ENCODE results near the gene CEMIP. TPM values are rescaled to one million over a fixed set of nuclear protein-coding genes. Genes with fewer than 3 reads are reported as not detected.
A peak's percentile ranks its signal among the peaks of the same experiment; 100 is the strongest.

CEMIP gene
- total RNA-seq, 6 donors from 2014 or later, result 0.59 to 38.8 (median 5.7) TPM

DNA sequence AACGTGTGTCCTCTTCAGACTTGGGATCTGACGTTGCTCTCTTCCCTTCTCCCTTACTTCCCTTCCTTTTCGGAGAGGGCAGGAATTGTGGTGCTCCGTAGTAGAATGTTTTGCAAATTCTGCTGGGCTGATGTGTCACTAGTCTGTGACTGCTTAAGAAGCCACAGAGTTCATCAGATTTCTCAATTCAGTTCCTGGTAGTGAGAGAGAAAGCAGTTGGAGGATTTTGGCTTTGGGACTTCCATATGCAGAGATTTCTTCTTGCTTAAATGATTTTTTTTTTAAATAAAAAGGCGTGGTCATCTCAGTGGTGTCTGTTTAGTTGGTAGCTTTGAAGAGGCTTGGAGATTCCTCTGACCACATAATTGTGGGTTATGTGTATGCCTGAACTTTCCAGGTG is 10.1 kb downstream of the CEMIP start:
- Histone ChIP-seq H3K27ac (no peak overlapping the region), H3K9me3 (no peaks in the 10 kb centered on the region), H3K27me3 (no peaks in the 10 kb centered on the region), H3K4me3 (no peak overlapping the region), H3K4me1 (peaks cover 0 to 4% (median 0%) of the 10 kb centered on the region in 4 donors), H3K36me3 (no peaks in the 10 kb centered on the region)
- peak in 1 of 2 donors; percentile 20 for ATAC-seq (ENCODE audit: low FRiP score in 2 of 2)
- no peak for DNase-seq
- WGBS, 2 donors, result 63 to 69% methylated on average over 5 of the region's 5 CpGs
- TF ChIP-seq EP300 (IDR thresholded peaks at IDR 0.05) (no peak), POLR2A (IDR thresholded peaks at IDR 0.05) (no peak), POLR2AphosphoS5 (IDR thresholded peaks at IDR 0.05) (no peak)
- TF ChIP-seq, protein P1, sequence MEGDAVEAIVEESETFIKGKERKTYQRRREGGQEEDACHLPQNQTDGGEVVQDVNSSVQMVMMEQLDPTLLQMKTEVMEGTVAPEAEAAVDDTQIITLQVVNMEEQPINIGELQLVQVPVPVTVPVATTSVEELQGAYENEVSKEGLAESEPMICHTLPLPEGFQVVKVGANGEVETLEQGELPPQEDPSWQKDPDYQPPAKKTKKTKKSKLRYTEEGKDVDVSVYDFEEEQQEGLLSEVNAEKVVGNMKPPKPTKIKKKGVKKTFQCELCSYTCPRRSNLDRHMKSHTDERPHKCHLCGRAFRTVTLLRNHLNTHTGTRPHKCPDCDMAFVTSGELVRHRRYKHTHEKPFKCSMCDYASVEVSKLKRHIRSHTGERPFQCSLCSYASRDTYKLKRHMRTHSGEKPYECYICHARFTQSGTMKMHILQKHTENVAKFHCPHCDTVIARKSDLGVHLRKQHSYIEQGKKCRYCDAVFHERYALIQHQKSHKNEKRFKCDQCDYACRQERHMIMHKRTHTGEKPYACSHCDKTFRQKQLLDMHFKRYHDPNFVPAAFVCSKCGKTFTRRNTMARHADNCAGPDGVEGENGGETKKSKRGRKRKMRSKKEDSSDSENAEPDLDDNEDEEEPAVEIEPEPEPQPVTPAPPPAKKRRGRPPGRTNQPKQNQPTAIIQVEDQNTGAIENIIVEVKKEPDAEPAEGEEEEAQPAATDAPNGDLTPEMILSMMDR (IDR thresholded peaks at IDR 0.05), result no peak

DNA sequence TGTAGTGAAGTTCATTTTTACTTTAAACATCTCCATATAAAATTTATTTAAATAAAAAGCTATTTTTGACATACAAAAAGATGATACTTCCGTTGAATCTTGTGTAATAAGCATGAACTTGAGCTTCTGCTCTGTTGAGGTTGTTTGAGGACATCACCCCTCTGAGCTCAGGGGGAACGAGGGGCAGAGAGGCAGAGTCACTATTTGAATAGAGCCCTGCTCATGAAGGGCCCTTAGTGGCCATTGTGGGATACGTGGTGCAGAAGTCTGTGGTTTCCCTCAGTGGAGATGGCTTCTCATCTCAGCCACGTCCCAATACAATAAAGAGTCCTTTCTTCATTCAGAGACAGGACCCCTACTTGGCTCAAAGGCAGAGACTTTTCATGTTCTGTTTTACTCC is 10.6 kb downstream of the CEMIP start:
- 72 to 76% methylated on average over 4 of the region's 4 CpGs for WGBS, 2 donors
- Histone ChIP-seq H3K36me3 (no peaks in the 10 kb centered on the region), H3K4me3 (no peak overlapping the region), H3K27me3 (no peaks in the 10 kb centered on the region), H3K9me3 (no peaks in the 10 kb centered on the region), H3K27ac (no peak overlapping the region), H3K4me1 (peaks cover 0 to 4% (median 0%) of the 10 kb centered on the region in 4 donors)
- ATAC-seq (ENCODE audit: low FRiP score in 2 of 2) (no peak), DNase-seq (no peak)
- TF ChIP-seq POLR2A (IDR thresholded peaks at IDR 0.05), result no peak
- TF ChIP-seq POLR2AphosphoS5 (IDR thresholded peaks at IDR 0.05), result no peak
- no peak for TF ChIP-seq EP300 (IDR thresholded peaks at IDR 0.05)
- TF ChIP-seq, protein P1 (IDR thresholded peaks at IDR 0.05), result no peak

DNA sequence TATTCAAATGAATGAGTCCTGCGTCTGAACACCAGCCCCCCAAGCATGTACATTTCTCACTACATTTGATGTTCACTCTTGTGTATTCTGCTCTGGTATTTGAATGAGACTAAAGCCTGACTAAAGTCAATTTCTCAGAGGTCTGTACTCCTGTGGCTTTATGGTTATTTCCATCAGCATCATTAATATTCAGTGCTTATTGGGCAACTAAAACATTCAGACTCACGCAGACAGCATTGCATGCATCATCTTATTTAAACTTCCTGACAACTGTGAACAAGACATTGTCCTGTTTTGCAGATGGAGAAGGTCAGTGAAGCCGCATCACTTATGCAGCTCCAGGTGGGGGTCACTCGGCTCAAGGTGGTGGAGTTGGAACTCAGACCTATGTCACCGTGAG is 11.1 kb downstream of the CEMIP start:
- TF ChIP-seq POLR2A (IDR thresholded peaks at IDR 0.05), result no peak
- Histone ChIP-seq H3K4me3 (no peak overlapping the region), H3K4me1 (peaks cover 0 to 4% (median 0%) of the 10 kb centered on the region in 4 donors), H3K36me3 (no peaks in the 10 kb centered on the region), H3K27ac (no peak overlapping the region), H3K27me3 (no peaks in the 10 kb centered on the region), H3K9me3 (no peaks in the 10 kb centered on the region)
- DNase-seq (no peak), ATAC-seq (ENCODE audit: low FRiP score in 2 of 2) (no peak)
- WGBS, 2 donors, result 93 to 97% methylated on average over 5 of the region's 5 CpGs

DNA sequence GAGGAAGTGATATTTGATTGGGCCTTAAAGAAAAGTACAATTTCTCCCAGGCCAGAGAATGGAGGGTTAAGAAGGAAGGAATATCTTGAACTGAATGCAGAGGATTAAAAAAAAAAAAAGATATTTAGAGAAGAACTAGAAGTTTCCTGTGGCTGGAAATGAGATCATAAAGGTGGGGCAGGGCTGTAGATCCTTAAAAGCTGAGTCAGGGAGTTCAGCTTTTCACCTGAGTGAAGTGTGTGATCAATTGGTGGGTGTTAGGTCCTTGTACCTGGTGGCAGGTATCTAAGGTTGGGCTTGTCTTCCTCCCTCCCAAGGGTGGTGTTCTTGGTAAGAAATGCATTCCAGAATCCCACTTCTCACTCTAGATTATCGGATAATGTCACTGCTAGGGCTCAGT is 11.8 kb downstream of the CEMIP start:
- 85 to 94% methylated on average over 1 of the region's 1 CpG for WGBS, 2 donors
- no peak for TF ChIP-seq EP300 (IDR thresholded peaks at IDR 0.05)
- DNase-seq, result no peak
- no peaks in the 10 kb centered on the region for H3K9me3 ChIP-seq
- H3K4me1 ChIP-seq, result peaks cover 0 to 4% (median 0%) of the 10 kb centered on the region in 4 donors
- no peak overlapping the region for H3K27ac ChIP-seq
- no peaks in the 10 kb centered on the region for H3K27me3 ChIP-seq
- no peak for ATAC-seq (ENCODE audit: low FRiP score in 2 of 2)
- no peak overlapping the region for H3K4me3 ChIP-seq
- no peaks in the 10 kb centered on the region for H3K36me3 ChIP-seq

DNA sequence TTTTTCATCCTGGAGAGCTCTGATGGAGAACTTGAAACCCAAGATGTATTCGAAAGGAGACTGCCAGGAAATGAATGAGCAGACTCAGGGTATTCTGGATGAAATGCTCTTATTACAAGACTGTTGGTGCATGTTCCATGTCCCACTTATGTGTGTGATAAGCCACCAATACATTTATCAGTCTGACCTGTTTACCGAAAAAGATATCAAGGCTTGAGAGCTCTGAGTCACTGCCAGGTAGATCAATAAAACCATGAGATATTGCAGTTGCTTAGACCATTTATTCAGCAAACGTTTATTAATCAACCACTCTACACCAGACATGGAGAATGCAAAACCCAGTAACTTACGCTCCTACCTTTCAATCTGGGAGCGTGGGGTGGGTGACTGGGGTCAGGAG is 17.2 kb downstream of the CEMIP start:
- WGBS, 2 donors, result 79% methylated on average over 5 of the region's 5 CpGs
- no peak for ATAC-seq (ENCODE audit: low FRiP score in 2 of 2)
- TF ChIP-seq, protein P1 (IDR thresholded peaks at IDR 0.05), result no peak
- TF ChIP-seq POLR2A (IDR thresholded peaks at IDR 0.05), result no peak
- no peaks in the 10 kb centered on the region for H3K36me3 ChIP-seq
- no peaks in the 10 kb centered on the region for H3K9me3 ChIP-seq
- H3K4me3 ChIP-seq, result no peak overlapping the region
- H3K27me3 ChIP-seq, result no peaks in the 10 kb centered on the region
- no peak for DNase-seq
- no peaks in the 10 kb centered on the region for H3K4me1 ChIP-seq
- no peak overlapping the region for H3K27ac ChIP-seq

DNA sequence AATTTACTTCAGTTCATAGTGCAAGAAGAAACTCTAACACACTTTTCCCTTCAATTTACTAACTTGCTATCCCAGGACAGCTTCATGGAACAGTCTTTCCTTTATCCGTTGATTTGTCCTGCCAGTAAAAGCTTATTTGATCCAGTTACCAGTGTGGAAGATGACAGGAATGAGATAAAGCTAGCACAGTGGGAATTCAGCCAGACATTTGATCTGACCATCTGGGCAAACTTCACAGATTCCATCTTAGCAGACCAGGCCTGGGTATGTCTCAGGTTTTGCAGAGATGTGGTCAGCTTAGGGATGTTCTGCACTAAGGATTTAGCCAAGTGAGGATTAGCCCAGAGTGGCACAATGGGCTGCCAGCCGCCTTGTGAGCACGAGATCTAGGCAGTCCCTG is 19.7 kb downstream of the CEMIP start:
- TF ChIP-seq EP300 (IDR thresholded peaks at IDR 0.05), result no peak
- TF ChIP-seq POLR2AphosphoS5 (IDR thresholded peaks at IDR 0.05), result no peak
- TF ChIP-seq, protein P1 (IDR thresholded peaks at IDR 0.05), result no peak
- TF ChIP-seq POLR2A (IDR thresholded peaks at IDR 0.05), result no peak
- Histone ChIP-seq H3K27me3 (no peaks in the 10 kb centered on the region), H3K9me3 (no peaks in the 10 kb centered on the region), H3K4me3 (no peak overlapping the region), H3K27ac (no peak overlapping the region), H3K36me3 (no peaks in the 10 kb centered on the region), H3K4me1 (no peaks in the 10 kb centered on the region)
- ATAC-seq (ENCODE audit: low FRiP score in 2 of 2), result no peak
- WGBS, 2 donors, result 88 to 96% methylated on average over 3 of the region's 3 CpGs
- DNase-seq, result no peak
